NCI-H82 (cell line): Measurements from ENCODE around the gene PPL.
"Not testable (repeated sequence)": the region's sequence is repeated elsewhere in the genome, so short reads cannot be mapped to it uniquely, and the experiment has no call there.

Experiments used
- DNase-seq: peaks from one replicate; lab custom pipeline; 2025; lab: John Stamatoyannopoulos, UW

PPL gene

GRCh38 chr16:4934591-4934990 is 2.4 kb downstream of the PPL start:
- DNase-seq, result no peak

- DNase-seq, result no peak
These were observed 3.0 kb downstream of the PPL start for GRCh38 chr16:4933871-4934395.

GRCh38 chr16:4933433-4933832 is 3.5 kb downstream of the PPL start:
- DNase-seq, result no peak

- DNase-seq, result no peak
These were observed 5.6 kb downstream of the PPL start for GRCh38 chr16:4931381-4931780.

- not testable (repeated sequence) for DNase-seq
These were observed 7.3 kb downstream of the PPL start for GRCh38 chr16:4929619-4930018.

GRCh38 chr16:4928227-4928626 is 8.7 kb downstream of the PPL start:
- no peak for DNase-seq

GRCh38 chr16:4927661-4928060 is 9.3 kb downstream of the PPL start:
- DNase-seq, result no peak

- DNase-seq, result no peak
These were observed 10.0 kb downstream of the PPL start for GRCh38 chr16:4926928-4927327.

GRCh38 chr16:4925791-4926190 is 11.2 kb downstream of the PPL start:
- DNase-seq, result no peak

GRCh38 chr16:4925293-4925607 is 11.7 kb downstream of the PPL start:
- DNase-seq, result no peak

GRCh38 chr16:4924593-4925292 is 12.2 kb downstream of the PPL start:
- DNase-seq, result no peak

- no peak for DNase-seq
These were observed 13.1 kb downstream of the PPL start for GRCh38 chr16:4923853-4924252.

- DNase-seq, result no peak
These were observed 14.1 kb downstream of the PPL start for GRCh38 chr16:4922721-4923342.

- DNase-seq, result no peak
These were observed 16.1 kb downstream of the PPL start for GRCh38 chr16:4920826-4921225.

- DNase-seq, result no peak
These were observed 18.1 kb downstream of the PPL start for GRCh38 chr16:4918781-4919251.

- DNase-seq, result no peak
These were observed 19.8 kb downstream of the PPL start for GRCh38 chr16:4917117-4917516.

- DNase-seq, result no peak
These were observed 21.7 kb downstream of the PPL start for GRCh38 chr16:4915226-4915761.

- DNase-seq, result no peak
These were observed 22.3 kb downstream of the PPL start for GRCh38 chr16:4914528-4915225.

GRCh38 chr16:4913774-4914525 is 23.0 kb downstream of the PPL start:
- no peak for DNase-seq

- no peak for DNase-seq
These were observed 23.7 kb downstream of the PPL start for GRCh38 chr16:4913130-4913773.

GRCh38 chr16:4911970-4912386 is 25.0 kb downstream of the PPL start:
- no peak for DNase-seq

GRCh38 chr16:4910828-4911227 is 26.1 kb downstream of the PPL start:
- DNase-seq, result no peak
